Measurements from ENCODE around the gene AHCYL2. TPM values are rescaled to one million over a fixed set of nuclear protein-coding genes. Genes with fewer than 3 reads are reported as not detected.
"Not testable (repeated sequence)": the region's sequence is repeated elsewhere in the genome, so short reads cannot be mapped to it uniquely, and the experiment has no call there.

Gene AHCYL2
- total RNA-seq, 1 donor from 2014 or later, result 91.0 TPM

GRCh38 chr7:129218514-129219062, 6.2 kb upstream of the AHCYL2 start:
- H3K36me3 ChIP-seq, result no peaks in the 10 kb centered on the region
- DNase-seq, result peak; percentile 82
- H3K4me3 ChIP-seq, result no peak overlapping the region
- no peaks in the 10 kb centered on the region for H3K27me3 ChIP-seq (ENCODE audit: low read depth)
- peaks cover 4% of the 10 kb centered on the region for H3K4me1 ChIP-seq
- H3K9me3 ChIP-seq, result no peaks in the 10 kb centered on the region
- H3K27ac ChIP-seq, result no peak overlapping the region
- ATAC-seq, result peak; percentile 92 to 95
- intact Hi-C loops (cut with DNase I), result no loop called here
- TF ChIP-seq CTCF (IDR thresholded peaks at IDR 0.05), result peak; percentile 93

- ATAC-seq; H3K27me3 ChIP-seq (ENCODE audit: low read depth); H3K27ac ChIP-seq; DNase-seq; H3K36me3 ChIP-seq; H3K4me1 ChIP-seq; H3K9me3 ChIP-seq; H3K4me3 ChIP-seq; intact Hi-C loops (cut with DNase I): not testable (repeated sequence)
Measured at GRCh38 chr7:129219166-129219565, 5.7 kb upstream of the AHCYL2 start.

- DNase-seq, result no peak
- TF ChIP-seq CTCF (IDR thresholded peaks at IDR 0.05), result no peak
- H3K4me1 ChIP-seq, result peaks cover 19% of the 10 kb centered on the region
- H3K27ac ChIP-seq, result no peak overlapping the region
- ATAC-seq, result no peak
- H3K4me3 ChIP-seq, result no peak overlapping the region
- intact Hi-C loops (cut with DNase I), result loop anchor here (10.0 kb wide), 1 partner anchor 73 kb away; no protein-coding TSS in a partner anchor
- no peaks in the 10 kb centered on the region for H3K27me3 ChIP-seq (ENCODE audit: low read depth)
- H3K36me3 ChIP-seq, result no peaks in the 10 kb centered on the region
- H3K9me3 ChIP-seq, result no peaks in the 10 kb centered on the region
Measured at GRCh38 chr7:129222064-129222463, 2.8 kb upstream of the AHCYL2 start.

- peak overlapping the region; percentile 92 for H3K27ac ChIP-seq
- DNase-seq (peak; percentile 80), ATAC-seq (peak; percentile 66 to 69)
- H3K9me3 ChIP-seq, result no peaks in the 10 kb centered on the region
- intact Hi-C loops (cut with DNase I), result loop anchor here (10.0 kb wide), 1 partner anchor 69 kb away; no protein-coding TSS in a partner anchor
- H3K4me3 ChIP-seq, result peak overlapping the region; percentile 88
- no peak for TF ChIP-seq CTCF (IDR thresholded peaks at IDR 0.05)
- no peaks in the 10 kb centered on the region for H3K27me3 ChIP-seq (ENCODE audit: low read depth)
- no peaks in the 10 kb centered on the region for H3K36me3 ChIP-seq
- peaks cover 14% of the 10 kb centered on the region for H3K4me1 ChIP-seq
Measured at GRCh38 chr7:129225206-129225930, 538 bp downstream of the AHCYL2 start.

- Histone ChIP-seq H3K4me3 (peak overlapping the region; percentile 88), H3K4me1 (peaks cover 14% of the 10 kb centered on the region), H3K9me3 (no peaks in the 10 kb centered on the region), H3K36me3 (no peaks in the 10 kb centered on the region), H3K27me3 (ENCODE audit: low read depth) (no peaks in the 10 kb centered on the region), H3K27ac (no peak overlapping the region)
- TF ChIP-seq CTCF (IDR thresholded peaks at IDR 0.05), result no peak
- intact Hi-C loops (cut with DNase I), result loop anchor here (10.0 kb wide), 1 partner anchor 69 kb away; no protein-coding TSS in a partner anchor
- ATAC-seq (no peak), DNase-seq (no peak)
Measured at GRCh38 chr7:129225931-129226572, 1.2 kb downstream of the AHCYL2 start.
